ENCODE measurements around the gene HDDC3. TPM values are rescaled to one million over a fixed set of nuclear protein-coding genes. Genes with fewer than 3 reads are reported as not detected.

HDDC3 gene
- total and polyA plus RNA-seq, 2 donors (not counting 3 experiments of a cell fraction or from before 2014, with no cell fraction given): 16.0 to 20.2 TPM

DNA sequence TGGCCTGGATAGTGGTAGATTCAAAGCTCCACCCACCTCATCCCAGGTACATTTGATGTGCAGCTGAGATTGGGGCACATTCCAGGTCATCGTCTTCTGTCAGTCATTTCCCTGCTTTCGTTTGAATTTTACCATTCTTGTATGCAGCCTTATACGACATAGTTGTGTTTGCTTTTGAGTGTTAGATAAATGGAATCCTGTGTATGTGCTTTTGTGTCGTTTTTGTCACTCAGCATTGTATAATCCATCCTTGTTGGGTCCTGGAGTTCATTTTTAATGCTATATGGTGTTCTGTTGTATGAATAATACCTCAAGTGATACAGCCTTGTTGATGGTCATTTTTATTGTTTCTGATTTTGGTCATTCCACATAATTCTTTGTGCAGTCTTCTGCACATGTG, 29.7 kb upstream of the HDDC3 start:
- H3K4me2 ChIP-seq (ENCODE audit: insufficient read depth, low read length): no peak overlapping the region
- no peak overlapping the region for H3K27ac ChIP-seq (ENCODE audit: insufficient read depth, low read depth, low read length)
- no peaks in the 10 kb centered on the region for H4K20me1 ChIP-seq (replicated peaks; ENCODE audit: control insufficient read depth, extremely low read depth, insufficient read depth, low read length)
- no peak overlapping the region for H3K4me3 ChIP-seq (replicated peaks in 1 of 3; ENCODE audit: insufficient read depth in 1 of 3, low read depth in 1 of 3, low read length in 3 of 3)
- peaks cover 3% of the 10 kb centered on the region for H3K4me1 ChIP-seq (ENCODE audit: control insufficient read depth, extremely low read depth, insufficient read depth, low read length)
- peaks cover 3% of the 10 kb centered on the region for H3K79me2 ChIP-seq (ENCODE audit: control insufficient read depth, insufficient read depth, low read length)
- H3K9me3 ChIP-seq (replicated peaks; ENCODE audit: control insufficient read depth, insufficient read depth, low read length): no peaks in the 10 kb centered on the region
- FAIRE-seq (peak; percentile 44), DNase-seq (ENCODE audit: low read depth, low spot score) (no peak)
- ChIA-PET CTCF (no interaction called here), POLR2A (no interaction called here)
- intact Hi-C loops (cut with micrococcal nuclease): no loop called here
- peaks cover 3 to 13% of the 10 kb centered on the region in 2 experiments for H3K36me3 ChIP-seq (ENCODE audit: control insufficient read depth in 2 of 2, extremely low read depth in 1 of 2, insufficient read depth in 2 of 2, low read length in 2 of 2)
- H3K9ac ChIP-seq (replicated peaks; ENCODE audit: extremely low read depth, insufficient read depth, low read length): no peak overlapping the region
- dilution Hi-C loops (cut with MboI; ENCODE audit: extremely low pct_ligation_motif_present, low sequenced_read_pairs): no loop called here
- H3K27me3 ChIP-seq (ENCODE audit: control insufficient read depth in 2 of 2, insufficient read depth in 2 of 2, low read length in 2 of 2): no peaks in the 10 kb centered on the region
- no peaks in the 10 kb centered on the region for H3K9me1 ChIP-seq (replicated peaks; ENCODE audit: control insufficient read depth, extremely low read depth, insufficient read depth, low read length)
- TF ChIP-seq POLR2AphosphoS5 (IDR thresholded peaks at IDR 0.05; ENCODE audit: insufficient read depth, low read depth, low read length): no peak
- no peak for TF ChIP-seq MYC (IDR thresholded peaks at IDR 0.05; ENCODE audit: low read depth, low read length)
- TF ChIP-seq GATA2 (IDR thresholded peaks at IDR 0.05; ENCODE audit: insufficient read depth, insufficient read length, low read depth, low read length): no peak
- TF ChIP-seq JUN (IDR thresholded peaks at IDR 0.05; ENCODE audit: borderline replicate concordance, insufficient read depth, insufficient read length, low read depth): no peak
- no peak for TF ChIP-seq POLR2A (IDR thresholded peaks at IDR 0.05; ENCODE audit: low read depth, low read length)
- TF ChIP-seq EZH2 (IDR thresholded peaks at IDR 0.05; ENCODE audit: borderline replicate concordance, low read depth, low read length, severe bottlenecking): no peak
- TF ChIP-seq, protein P1, sequence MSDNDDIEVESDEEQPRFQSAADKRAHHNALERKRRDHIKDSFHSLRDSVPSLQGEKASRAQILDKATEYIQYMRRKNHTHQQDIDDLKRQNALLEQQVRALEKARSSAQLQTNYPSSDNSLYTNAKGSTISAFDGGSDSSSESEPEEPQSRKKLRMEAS (IDR thresholded peaks at IDR 0.05; ENCODE audit: insufficient read depth, insufficient read length): no peak
- no peak for TF ChIP-seq FOS (IDR thresholded peaks at IDR 0.05; ENCODE audit: borderline replicate concordance, insufficient read depth, low read length)
- TF ChIP-seq, protein P2, sequence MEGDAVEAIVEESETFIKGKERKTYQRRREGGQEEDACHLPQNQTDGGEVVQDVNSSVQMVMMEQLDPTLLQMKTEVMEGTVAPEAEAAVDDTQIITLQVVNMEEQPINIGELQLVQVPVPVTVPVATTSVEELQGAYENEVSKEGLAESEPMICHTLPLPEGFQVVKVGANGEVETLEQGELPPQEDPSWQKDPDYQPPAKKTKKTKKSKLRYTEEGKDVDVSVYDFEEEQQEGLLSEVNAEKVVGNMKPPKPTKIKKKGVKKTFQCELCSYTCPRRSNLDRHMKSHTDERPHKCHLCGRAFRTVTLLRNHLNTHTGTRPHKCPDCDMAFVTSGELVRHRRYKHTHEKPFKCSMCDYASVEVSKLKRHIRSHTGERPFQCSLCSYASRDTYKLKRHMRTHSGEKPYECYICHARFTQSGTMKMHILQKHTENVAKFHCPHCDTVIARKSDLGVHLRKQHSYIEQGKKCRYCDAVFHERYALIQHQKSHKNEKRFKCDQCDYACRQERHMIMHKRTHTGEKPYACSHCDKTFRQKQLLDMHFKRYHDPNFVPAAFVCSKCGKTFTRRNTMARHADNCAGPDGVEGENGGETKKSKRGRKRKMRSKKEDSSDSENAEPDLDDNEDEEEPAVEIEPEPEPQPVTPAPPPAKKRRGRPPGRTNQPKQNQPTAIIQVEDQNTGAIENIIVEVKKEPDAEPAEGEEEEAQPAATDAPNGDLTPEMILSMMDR (IDR thresholded peaks at IDR 0.05; ENCODE audit: extremely low read depth in 1 of 2, insufficient read depth in 1 of 2, low read depth in 1 of 2, low read length in 2 of 2): no peak
- H2AFZ ChIP-seq (ENCODE audit: low read depth, low read length): no peak overlapping the region
- no TSS peak for BruUV-seq (replicated peaks)
